ENCODE measurements around the gene OR2T10.
"Not testable (repeated sequence)": the region's sequence is repeated elsewhere in the genome, so short reads cannot be mapped to it uniquely, and the experiment has no call there.

OR2T10 gene

DNA sequence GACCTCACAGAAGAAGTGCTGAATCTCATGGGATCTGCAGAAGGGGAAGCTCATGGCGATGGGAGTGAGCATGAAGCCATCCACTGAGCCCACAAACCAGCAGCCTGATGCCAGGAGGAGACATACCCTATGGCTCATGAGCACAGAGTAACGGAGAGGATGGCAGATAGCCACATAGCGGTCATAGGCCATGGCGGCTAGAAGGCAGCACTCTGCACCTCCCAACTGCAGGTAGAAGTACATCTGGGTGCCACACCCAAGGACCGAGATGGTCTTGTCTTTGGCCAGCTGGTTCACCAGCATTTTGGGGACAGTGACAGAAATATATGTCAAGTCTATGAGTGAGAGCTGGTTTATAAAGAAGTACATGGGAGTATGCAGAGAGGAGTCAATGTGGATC, 4.3 kb downstream of the OR2T10 start:
- no peak for DNase-seq

DNA sequence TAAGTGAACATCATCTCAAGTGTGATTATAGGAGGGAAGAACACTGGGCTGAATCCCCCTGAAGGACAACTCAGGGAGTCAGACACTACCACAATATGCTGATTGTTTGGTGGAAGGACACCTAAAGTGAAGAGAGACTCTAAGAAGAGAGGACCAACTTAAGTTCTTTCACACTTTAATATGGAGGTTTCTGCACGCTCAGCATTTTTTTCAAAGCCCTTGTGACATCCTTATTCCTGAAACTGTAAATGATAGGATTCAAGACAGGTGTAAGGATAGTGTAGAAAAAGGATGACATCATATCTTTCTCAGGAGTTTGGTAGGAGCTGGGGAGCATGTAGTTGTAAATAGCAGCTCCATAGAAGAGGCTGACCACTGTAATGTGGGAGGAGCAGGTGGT, 4.8 kb downstream of the OR2T10 start:
- no peak for DNase-seq

DNA sequence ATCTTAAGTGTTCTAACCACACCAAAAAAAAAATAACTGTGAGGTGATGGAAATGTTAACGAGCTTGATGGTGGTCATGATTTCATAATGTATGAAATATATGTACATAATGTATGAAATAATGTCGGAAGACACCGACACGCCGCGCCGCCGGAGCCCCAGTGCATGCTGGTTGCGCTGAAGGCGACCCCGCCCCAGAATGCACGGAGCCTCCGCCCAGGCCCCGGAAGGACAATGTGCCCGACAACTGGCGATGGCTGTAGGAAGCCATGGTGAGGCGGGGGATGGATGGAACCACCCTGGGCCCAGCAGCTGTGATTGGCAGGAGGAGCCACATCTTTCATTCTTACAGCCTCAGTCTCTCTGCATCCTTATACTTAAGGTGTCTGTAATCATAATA, 7.4 kb downstream of the OR2T10 start:
- DNase-seq: no peak

DNA sequence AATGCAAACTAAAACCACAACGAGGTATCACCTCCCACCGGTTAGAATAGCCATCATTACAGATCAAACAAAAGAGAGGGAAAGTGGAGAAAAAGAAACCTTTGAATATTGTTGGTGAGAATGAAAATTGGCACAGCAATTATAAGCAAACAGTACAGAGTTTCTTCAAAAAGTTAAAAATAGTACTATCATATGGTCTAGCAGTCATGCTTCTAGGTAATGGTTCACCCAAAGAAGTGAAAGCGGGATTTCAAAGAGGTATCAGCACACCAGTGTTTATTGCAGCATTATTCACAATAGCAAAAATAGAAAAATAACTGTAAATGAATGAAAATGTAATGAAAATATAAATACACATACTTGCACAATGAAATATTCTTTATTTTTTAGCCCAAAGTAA, 8.2 kb downstream of the OR2T10 start:
- DNase-seq: no peak

DNA sequence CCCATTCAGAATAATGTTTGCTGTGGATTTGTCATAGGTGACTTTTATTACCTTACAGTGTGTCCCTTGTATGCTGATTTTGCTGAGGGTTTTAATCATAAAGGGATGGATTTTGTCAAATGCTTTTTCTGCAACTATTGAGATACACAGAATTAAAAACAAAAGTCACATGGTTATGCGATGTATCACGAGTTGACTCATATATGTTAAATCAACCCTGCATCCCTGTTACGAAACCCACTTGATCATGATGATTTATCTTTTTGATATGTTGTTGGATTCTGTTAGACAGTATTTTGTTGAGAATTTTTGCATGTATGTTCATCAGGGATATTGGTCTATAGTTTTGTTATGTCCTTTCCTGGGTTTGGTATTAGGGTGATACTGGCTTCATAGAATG, 12.2 kb downstream of the OR2T10 start:
- no peak for DNase-seq

DNA sequence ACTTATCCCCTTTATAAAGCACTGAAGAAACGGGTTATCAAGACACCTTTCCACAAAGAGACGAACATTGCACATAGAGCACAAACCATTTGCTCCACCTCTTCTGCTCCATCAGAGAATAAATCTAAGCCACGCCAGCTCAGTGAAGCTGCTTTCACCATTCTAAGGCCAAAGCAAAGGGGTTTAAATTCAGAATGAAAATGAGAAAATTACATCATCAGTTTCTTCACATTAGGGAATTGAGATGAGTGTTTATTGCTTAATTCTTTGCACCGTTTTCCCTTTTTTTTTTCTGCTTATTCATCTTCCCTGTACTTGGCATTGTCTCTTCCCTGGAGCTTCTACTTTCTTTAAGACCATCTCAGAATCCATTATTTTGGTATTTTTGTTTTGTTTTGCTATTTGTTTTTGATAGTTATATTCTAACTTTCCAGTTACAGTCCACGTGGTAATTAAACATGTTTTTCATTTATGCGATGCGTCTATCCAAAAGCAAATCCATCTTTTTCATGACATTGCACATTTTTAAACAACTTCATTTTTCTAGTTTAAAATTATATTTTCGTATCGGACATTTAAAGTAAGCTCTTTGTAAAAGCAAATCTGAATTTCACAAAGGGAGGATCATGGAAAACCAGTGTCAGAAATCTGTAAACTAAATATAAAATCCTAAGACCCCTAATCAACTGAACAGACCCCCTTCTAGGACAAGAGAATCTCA, 21.1 kb downstream of the OR2T10 start:
- no peak for DNase-seq

DNA sequence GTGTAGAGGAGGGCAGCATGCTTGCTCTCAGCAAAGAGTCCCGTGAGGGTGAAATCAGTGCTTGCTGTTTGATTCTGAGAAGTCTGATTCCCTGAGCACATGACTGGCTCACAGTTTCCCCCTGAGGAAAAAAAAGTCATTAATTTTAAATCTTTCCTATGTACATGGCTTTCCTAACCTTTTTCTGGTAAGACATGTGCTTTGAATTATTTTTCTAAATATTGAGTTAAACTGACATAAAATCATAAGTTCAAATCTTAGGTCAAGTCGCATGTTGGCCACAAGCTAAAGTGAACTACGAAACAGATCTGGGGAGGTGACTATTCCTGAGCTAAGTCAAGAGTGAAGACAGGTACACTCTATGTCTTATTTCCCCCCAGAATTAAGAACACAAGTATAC, 22.8 kb downstream of the OR2T10 start, which contains the start of gene OR2T34:
Gene OR2T34 (minus strand): TSS at position 101 of the 400 bp plus-strand sequence. CDS start 0 bp downstream, at position 101.
- DNase-seq: not testable (repeated sequence)

DNA sequence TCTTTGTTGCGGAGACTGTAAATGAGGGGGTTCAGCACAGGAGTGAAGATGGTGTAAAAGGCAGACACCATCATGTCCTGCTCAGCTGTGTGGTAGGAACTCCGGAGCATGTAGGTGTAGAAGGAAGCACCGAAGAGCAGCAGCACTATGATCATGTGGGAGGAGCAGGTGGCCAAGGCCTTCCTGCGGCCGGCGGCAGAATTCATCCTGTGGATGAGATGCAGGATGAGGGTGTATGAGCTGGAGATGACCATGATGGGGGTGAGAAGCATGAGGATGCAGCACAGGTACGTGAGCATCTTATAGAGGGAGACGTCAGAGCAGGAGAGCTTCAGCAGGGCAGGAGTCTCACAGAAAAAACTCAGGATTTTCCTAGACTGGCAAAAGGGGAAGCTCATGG, 23.6 kb downstream of the OR2T10 start:
- not testable (repeated sequence) for DNase-seq

DNA sequence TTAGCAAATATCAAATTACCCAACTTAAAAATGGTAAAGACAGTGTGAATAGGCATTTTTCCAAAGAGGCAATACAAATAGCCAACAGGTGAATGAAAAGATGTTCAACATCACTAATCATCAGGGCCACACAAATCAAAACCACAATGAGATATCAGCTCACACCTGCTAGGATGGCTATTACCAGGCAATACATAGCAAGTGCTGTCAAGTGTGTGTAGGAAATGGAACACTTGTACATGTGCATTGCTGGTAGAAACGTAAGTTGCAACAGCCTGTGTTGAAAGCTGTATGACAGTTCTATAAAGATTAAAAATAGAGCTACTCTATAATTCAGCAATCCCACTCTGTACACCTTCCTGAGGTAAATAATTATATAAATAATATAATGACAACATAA, 25.5 kb downstream of the OR2T10 start:
- not testable (repeated sequence) for DNase-seq

DNA sequence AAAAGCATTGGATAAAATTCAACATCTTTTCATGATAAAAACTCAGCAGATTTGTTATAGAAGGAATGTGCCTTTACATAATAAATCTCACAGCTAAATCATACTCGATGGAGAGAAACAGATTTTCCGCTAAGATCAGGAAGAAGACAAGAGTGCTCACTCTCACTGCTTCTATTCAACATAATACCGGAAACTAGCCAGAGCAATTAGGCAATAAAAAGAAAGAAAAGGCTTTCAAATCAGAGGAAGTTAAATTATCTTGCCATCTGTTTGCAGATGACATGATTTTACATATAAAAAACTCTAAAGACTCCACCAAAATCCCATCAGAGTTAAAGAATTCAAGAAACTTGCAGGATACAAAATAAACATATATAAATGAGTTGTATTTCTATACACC, 26.7 kb downstream of the OR2T10 start:
- not testable (repeated sequence) for DNase-seq

DNA sequence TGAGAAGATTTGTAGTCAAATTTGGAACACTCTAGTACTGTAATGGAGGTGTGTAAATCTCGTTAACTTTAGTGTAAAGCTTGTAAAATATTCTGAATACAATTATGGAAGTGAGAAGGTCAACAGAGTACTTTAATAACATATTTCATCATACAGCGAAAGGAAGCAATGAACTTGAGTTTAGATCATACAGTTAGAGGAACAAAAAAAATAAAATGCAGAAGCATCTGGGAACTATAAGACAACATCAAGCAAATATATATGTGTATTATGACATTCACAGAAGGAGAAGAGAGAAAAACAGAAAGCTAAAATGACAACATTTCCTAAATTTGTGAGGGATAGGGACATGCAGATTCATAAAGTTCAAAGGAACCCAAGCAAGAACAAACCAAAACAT, 28.5 kb downstream of the OR2T10 start:
- DNase-seq: not testable (repeated sequence)

DNA sequence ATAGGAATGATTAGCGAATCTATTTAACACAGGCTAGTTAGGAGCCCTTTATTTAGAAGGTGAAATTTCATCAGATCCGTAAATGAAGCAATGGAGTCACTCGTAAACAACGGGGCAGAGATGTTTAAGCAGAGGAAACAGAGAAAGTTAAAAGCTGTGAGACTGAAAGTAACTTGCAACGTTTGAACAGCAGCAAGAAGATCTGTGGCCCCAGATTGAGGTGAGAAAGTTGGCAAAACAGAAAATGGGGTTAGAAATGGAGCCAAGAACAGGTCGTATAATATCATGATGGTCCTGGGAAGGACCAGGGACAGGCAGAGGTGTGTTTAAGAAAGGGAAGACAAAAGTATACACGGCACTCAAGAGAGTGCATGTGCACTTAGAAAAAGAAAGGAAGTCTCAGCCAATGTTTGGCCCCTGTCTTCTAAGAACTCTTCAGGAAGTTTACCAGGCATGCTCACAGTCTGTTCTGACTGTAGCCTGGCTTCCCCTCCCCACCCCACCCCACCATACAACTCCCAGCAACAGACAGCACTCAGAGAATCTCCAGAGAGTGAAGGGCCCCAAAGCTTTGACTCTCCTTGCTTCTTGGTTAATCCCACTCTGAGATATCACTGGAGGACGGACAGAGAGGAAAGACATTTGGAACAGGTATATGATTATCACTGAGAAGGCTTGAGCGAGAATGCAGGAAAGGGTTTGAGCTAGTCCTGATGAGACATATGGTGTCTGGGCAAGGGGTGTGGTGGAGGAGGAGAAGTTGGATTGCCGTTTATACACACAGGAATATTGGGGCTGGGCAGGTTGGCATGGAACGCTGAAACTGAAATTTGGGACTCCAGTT, 31.7 kb downstream of the OR2T10 start:
- DNase-seq: not testable (repeated sequence)

DNA sequence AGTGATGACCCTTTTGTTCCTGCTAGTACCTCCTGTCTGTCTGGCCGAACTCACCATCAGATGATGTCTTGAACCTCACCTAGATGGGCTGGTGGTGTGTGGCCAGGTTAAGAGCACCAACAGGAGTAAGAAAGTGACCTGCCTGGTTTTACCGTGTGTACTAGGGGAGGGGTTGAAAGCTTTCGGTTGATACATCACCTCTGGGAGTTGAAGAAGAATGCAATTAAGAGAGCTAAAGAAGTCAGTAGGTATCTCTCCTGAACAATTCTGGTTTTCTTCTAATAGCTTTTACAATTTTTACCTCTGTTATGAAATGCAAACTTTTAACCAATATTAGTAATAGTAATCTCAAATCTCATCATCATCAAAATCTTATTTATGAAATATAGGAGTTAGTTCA, 34.8 kb downstream of the OR2T10 start, which contains the start of gene OR2T29:
Gene OR2T29 (minus strand): TSS at position 101 of the 400 bp plus-strand sequence. CDS start 3,281 bp downstream, outside the sequence.
- not testable (repeated sequence) for DNase-seq

DNA sequence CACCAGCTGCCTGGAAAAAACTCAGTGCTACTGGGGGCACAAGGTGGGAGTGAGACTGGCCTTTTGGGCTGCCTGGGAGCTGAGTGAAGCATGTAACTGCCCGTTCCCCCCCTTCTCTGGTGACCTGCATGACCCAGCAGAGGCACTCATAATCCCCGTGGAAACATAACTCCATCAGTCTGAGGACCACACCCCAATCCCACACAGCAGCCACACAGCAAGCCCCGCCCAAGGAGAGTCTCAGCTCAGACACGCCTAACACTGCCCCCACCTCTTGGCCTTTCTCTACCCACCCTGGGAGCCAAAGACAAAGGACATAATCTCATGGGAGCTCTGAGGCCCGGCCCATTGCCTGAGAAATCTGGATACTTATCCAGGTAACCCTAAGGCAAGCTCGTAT, 46.5 kb downstream of the OR2T10 start:
- not testable (repeated sequence) for DNase-seq

DNA sequence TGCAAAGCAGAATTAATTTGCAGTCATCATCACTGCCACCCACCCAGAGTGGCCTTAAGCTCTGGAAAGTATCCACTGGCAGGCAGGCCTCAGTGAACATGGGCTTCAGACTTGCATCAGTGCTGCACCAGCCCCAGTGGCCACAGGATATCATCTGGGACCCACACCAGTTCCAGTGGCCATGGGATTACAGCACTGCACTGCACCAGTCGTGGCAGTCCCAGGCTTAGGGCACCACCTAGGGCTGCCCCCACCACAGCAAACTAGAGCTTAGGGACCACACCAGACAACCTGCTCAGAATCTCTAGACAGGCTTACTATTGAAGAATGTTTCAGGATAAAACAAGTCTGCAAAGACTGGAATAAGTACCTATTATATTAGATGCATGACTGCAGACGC, 50.1 kb downstream of the OR2T10 start:
- DNase-seq: not testable (repeated sequence)

All from fibroblast of skin of scalp (primary cell).